ENCODE results near the gene DMBX1.

Gene DMBX1

GRCh38 chr1:46491443-46492268 lies 2.0 kb downstream of the DMBX1 start:
- H3K4me3 Mint-ChIP-seq = no peak overlapping the region
- no peak for DNase-seq

GRCh38 chr1:46492269-46492853 lies 2.7 kb downstream of the DMBX1 start:
- H3K4me1 Mint-ChIP-seq = peaks cover 41% of the 10 kb centered on the region
- no peaks in the 10 kb centered on the region for H3K36me3 Mint-ChIP-seq (ENCODE audit: low read depth)
- no peak for TF ChIP-seq CTCF (IDR thresholded peaks at IDR 0.05)
- peaks cover 100% of the 10 kb centered on the region for H3K27me3 Mint-ChIP-seq (ENCODE audit: low read depth, poor library complexity)
- DNase-seq = no peak
- H3K9me3 Mint-ChIP-seq = peaks cover 4% of the 10 kb centered on the region
- no peak overlapping the region for H3K27ac Mint-ChIP-seq
- peak overlapping the region; percentile 31 for H3K4me3 Mint-ChIP-seq

More at GRCh38 chr1:46491443-46492268, 2.0 kb downstream of the DMBX1 start:
- Mint-ChIP-seq H3K9me3 (peaks cover 4% of the 10 kb centered on the region), H3K4me1 (peaks cover 41% of the 10 kb centered on the region), H3K36me3 (ENCODE audit: low read depth) (no peaks in the 10 kb centered on the region), H3K27me3 (ENCODE audit: low read depth, poor library complexity) (peaks cover 100% of the 10 kb centered on the region), H3K27ac (no peak overlapping the region)
- no peak for TF ChIP-seq CTCF (IDR thresholded peaks at IDR 0.05)

GRCh38 chr1:46492871-46493270 lies 3.2 kb downstream of the DMBX1 start:
- peaks cover 41% of the 10 kb centered on the region for H3K4me1 Mint-ChIP-seq
- H3K4me3 Mint-ChIP-seq = peak overlapping the region; percentile 31
- H3K27me3 Mint-ChIP-seq (ENCODE audit: low read depth, poor library complexity) = peaks cover 100% of the 10 kb centered on the region
- peak; percentile 25 for DNase-seq
- peaks cover 4% of the 10 kb centered on the region for H3K9me3 Mint-ChIP-seq
- no peak for TF ChIP-seq CTCF (IDR thresholded peaks at IDR 0.05)
- H3K27ac Mint-ChIP-seq = no peak overlapping the region
- no peaks in the 10 kb centered on the region for H3K36me3 Mint-ChIP-seq (ENCODE audit: low read depth)

GRCh38 chr1:46493316-46494032 lies 3.8 kb downstream of the DMBX1 start:
- peak overlapping the region; percentile 11 for H3K4me3 Mint-ChIP-seq
- H3K4me1 Mint-ChIP-seq = peaks cover 39% of the 10 kb centered on the region
- no peak overlapping the region for H3K27ac Mint-ChIP-seq
- H3K9me3 Mint-ChIP-seq = peaks cover 4% of the 10 kb centered on the region
- no peak for TF ChIP-seq CTCF (IDR thresholded peaks at IDR 0.05)
- no peaks in the 10 kb centered on the region for H3K36me3 Mint-ChIP-seq (ENCODE audit: low read depth)
- H3K27me3 Mint-ChIP-seq (ENCODE audit: low read depth, poor library complexity) = peaks cover 100% of the 10 kb centered on the region
- DNase-seq = no peak

- Mint-ChIP-seq H3K27ac (no peak overlapping the region), H3K4me3 (no peak overlapping the region), H3K36me3 (ENCODE audit: low read depth) (no peaks in the 10 kb centered on the region), H3K9me3 (peaks cover 3% of the 10 kb centered on the region), H3K4me1 (peaks cover 25% of the 10 kb centered on the region), H3K27me3 (ENCODE audit: low read depth, poor library complexity) (peaks cover 100% of the 10 kb centered on the region)
- no peak for TF ChIP-seq CTCF (IDR thresholded peaks at IDR 0.05)
- DNase-seq = no peak
Measured at GRCh38 chr1:46494910-46495309, 5.3 kb downstream of the DMBX1 start.

Measured in nephron progenitor cell (in vitro differentiated cells).